ENCODE measurements around the gene CMSS1.

CMSS1 gene

GRCh38 chr3:100072326-100073048 lies 254.8 kb downstream of the CMSS1 start:
- no peak overlapping the region for H3K4me3 ChIP-seq (ENCODE audit: low read depth, low read length)
- TF ChIP-seq, protein P1, sequence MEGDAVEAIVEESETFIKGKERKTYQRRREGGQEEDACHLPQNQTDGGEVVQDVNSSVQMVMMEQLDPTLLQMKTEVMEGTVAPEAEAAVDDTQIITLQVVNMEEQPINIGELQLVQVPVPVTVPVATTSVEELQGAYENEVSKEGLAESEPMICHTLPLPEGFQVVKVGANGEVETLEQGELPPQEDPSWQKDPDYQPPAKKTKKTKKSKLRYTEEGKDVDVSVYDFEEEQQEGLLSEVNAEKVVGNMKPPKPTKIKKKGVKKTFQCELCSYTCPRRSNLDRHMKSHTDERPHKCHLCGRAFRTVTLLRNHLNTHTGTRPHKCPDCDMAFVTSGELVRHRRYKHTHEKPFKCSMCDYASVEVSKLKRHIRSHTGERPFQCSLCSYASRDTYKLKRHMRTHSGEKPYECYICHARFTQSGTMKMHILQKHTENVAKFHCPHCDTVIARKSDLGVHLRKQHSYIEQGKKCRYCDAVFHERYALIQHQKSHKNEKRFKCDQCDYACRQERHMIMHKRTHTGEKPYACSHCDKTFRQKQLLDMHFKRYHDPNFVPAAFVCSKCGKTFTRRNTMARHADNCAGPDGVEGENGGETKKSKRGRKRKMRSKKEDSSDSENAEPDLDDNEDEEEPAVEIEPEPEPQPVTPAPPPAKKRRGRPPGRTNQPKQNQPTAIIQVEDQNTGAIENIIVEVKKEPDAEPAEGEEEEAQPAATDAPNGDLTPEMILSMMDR (IDR thresholded peaks at IDR 0.05; ENCODE audit: insufficient read depth, low read depth, low read length, missing control alignments) = no peak
- peak; percentile 32 for DNase-seq (ENCODE audit: low read depth)

DNA sequence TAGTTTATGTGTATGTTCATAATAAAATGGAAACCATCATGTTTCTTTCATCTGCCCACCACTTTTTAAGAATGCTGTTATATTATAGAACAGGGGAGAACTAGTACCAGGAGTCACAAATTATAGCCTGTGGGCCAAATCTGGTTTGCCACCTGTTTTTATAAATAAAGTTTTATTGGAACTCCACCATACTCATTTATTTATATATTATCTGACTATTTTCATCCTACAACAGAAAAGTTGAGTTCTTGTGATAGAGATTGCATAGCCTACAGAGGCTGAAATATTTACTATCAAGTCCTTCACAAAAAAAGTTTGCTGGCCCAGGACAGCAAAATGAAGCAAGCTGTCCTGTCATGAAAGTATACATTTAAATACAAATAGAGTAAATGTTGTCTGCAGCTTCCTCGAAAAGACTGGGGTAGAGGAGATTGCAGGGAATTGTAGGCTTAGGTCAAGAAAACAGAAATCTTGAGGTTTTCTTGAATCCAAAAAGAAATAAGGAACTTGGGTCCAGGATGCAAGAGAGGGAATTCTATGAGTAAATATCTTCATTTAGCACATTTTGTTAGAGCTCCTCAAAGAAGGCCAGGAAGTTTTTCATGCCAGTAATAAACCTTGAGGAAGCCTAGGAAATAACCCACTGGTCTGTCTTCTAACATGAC lies 255.5 kb downstream of the CMSS1 start:
- H3K4me3 ChIP-seq (ENCODE audit: low read depth, low read length) = no peak overlapping the region
- TF ChIP-seq, protein P1 (IDR thresholded peaks at IDR 0.05; ENCODE audit: insufficient read depth, low read depth, low read length, missing control alignments) = no peak
- DNase-seq (ENCODE audit: low read depth) = no peak

GRCh38 chr3:100073714-100074307 lies 256.1 kb downstream of the CMSS1 start:
- TF ChIP-seq, protein P1 (IDR thresholded peaks at IDR 0.05; ENCODE audit: insufficient read depth, low read depth, low read length, missing control alignments) = no peak
- H3K4me3 ChIP-seq (ENCODE audit: low read depth, low read length) = no peak overlapping the region; the same call in 1 of the 2 replicates
- DNase-seq (ENCODE audit: low read depth) = peak; percentile 45

- TF ChIP-seq, protein P1 (IDR thresholded peaks at IDR 0.05; ENCODE audit: insufficient read depth, low read depth, low read length, missing control alignments) = no peak
- DNase-seq (ENCODE audit: low read depth) = no peak
- no peak overlapping the region for H3K4me3 ChIP-seq (ENCODE audit: low read depth, low read length)
Observed at GRCh38 chr3:100075196-100075595, 257.5 kb downstream of the CMSS1 start.

- DNase-seq (ENCODE audit: low read depth) = no peak
- no peak overlapping the region for H3K4me3 ChIP-seq (ENCODE audit: low read depth, low read length)
- TF ChIP-seq, protein P1 (IDR thresholded peaks at IDR 0.05; ENCODE audit: insufficient read depth, low read depth, low read length, missing control alignments) = no peak
Observed at GRCh38 chr3:100075851-100076730, 258.4 kb downstream of the CMSS1 start.

DNA sequence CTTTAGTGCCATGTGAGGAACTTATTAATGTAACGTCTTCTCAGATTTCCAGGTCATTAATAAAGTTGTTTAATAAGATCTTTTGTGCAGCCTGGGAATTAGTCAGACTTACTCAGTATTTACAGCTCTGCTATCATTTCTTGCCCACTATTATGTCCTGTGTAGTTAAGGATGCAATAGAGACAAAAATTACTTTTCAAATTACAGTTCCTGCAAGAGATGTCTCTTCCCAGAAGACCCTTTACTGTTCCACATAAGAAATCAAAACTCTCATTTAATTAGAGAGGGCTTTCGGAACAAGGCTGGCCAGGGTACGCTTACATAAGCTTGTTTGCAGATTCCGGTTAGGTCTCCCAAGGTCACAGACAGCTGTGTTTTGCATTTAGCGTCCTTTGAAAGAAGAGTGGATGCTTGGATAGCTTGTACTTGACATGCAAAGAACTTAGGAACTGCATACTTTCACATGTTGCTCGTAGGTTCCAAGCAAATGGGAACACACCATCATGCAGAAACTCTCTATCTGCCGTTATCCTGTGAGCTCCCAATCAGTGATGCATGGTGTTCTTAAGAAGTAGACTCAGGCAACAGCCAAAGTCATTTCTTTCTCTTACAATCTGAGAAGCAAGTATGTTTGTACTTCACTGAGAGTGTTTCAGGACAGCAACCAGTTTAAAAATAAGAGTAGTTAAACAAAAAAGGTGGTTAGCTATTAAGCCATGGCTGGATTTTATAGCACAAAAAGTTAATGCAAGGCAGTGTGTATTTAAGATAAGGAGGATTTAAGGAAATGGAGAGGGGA lies 259.3 kb downstream of the CMSS1 start:
- TF ChIP-seq, protein P1 (IDR thresholded peaks at IDR 0.05; ENCODE audit: insufficient read depth, low read depth, low read length, missing control alignments) = no peak
- H3K4me3 ChIP-seq (ENCODE audit: low read depth, low read length) = no peak overlapping the region
- no peak for DNase-seq (ENCODE audit: low read depth)

Data from GM12865 (cell line).